ENCODE data around the gene STPG3. TPM values are rescaled to one million over a fixed set of nuclear protein-coding genes. Genes with fewer than 3 reads are reported as not detected.

The STPG3 gene
- total RNA-seq = not detected in 2 replicates

DNA sequence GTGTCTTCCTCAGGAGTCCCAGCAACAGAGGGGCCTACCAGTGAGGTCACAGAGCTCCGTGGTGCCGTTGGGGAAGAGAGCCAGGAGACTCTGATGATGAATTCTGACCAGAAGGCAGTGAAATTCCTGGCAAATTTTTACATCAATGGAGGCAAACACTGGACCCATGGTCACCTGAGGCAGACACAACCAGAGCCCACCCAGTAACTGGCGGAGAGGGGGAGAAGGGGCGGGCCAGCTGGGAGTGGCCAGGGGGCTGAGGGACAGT, at the start of gene STPG3:
Gene STPG3, plus strand, starts transcription at position 93 of the 268 bp plus-strand sequence. Its CDS starts 1 bp downstream, at position 94.

DNA sequence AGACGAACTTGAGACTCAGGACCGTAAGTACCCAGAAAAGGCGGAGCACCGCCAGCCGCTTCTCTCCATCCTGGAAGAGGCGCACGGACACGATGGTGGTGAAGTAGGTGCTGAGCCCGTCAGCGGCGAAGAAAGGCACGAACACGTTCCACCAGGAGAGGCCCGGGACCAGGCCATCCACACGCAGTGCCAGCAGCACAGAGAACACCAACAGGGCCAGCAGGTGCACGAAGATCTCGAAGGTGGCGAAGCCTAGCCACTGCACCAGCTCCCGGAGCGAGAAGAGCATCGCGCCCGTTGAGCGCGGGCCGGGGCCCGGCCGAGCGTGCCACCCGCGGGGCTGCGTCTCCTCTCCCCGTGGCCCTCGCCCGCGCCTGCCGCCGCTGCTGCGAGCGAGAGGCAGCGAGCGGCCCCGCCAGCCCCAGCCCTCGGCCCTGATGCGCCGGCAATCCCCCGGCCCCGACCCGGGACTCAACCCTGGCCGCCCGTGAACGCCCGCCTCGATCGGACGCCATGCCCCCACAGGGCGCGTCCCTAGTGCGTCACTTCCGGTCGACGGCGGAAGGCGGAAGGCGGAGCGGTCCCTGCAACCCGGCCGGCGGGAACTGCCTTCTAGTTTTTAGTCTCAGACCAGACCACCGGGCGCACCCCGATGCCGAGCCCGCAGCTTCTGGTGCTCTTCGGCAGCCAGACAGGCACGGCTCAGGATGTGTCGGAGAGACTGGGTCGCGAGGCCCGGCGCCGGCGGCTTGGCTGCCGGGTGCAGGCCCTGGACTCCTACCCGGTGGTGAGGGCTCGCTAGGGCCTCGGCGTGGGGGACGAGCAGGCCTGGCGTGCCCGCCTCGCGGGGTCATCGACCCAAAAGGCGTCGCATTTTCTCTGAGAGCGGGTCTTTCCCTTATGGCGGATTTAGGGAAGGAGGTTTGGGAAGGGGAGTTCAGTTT, 45.7 kb upstream of the STPG3 start, which contains the start of the genes NDOR1 and TMEM203:
Gene NDOR1, plus strand, starts transcription at position 575 of the 944 bp plus-strand sequence. Its CDS starts 78 bp downstream, at position 653.
Gene TMEM203, minus strand, starts transcription at position 523 of the 944 bp plus-strand sequence. Its CDS starts 234 bp downstream, at position 289.

DNA sequence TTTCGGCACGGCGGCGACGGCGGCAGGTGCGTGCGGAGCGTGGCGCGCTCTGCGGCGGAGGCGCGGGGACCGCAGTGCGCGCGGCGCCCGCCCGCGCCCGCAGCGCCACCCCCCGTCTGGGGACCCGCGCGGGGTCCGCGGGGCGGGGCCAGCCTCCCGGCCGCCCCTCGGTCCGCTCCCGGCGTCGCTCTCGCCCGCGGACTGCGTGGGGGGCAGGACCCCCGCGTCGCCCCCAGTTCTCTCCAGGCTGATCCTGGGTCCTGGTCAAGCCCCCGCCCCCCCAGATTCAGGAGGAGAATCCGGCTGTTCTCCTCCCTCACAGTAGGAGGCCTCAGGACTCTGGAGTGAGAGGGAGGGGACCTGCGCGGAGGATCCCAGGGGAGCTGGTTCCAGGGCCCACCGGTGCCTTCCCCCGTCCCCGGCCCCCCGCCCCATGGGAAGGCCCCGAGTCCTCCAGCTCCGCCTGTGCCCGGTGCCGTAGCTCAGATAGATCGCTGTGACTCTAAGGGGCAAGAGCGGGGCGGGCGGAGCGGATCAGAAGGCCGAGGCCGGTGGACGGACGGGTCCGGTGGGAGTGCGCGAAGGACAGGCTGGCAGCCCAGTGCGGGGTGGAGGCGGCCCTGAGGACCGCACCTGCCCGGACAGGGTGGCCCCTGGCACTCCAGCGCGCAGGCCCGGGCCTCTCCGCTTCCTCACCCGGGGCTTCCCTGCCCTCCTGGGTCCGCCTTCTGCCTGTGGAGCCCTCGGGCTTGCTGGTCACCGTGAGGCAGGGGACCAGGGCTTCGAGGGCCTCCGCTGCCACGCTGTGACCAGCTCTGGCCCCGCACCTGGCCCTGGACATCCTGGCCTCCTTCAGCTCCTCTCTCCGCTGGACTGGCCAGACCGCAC, 28.7 kb upstream of the STPG3 start, which contains the start of gene RNF208:
Gene RNF208, minus strand, starts transcription at position 51 of the 888 bp plus-strand sequence. CDS start 1,028 bp downstream, outside the sequence.

DNA sequence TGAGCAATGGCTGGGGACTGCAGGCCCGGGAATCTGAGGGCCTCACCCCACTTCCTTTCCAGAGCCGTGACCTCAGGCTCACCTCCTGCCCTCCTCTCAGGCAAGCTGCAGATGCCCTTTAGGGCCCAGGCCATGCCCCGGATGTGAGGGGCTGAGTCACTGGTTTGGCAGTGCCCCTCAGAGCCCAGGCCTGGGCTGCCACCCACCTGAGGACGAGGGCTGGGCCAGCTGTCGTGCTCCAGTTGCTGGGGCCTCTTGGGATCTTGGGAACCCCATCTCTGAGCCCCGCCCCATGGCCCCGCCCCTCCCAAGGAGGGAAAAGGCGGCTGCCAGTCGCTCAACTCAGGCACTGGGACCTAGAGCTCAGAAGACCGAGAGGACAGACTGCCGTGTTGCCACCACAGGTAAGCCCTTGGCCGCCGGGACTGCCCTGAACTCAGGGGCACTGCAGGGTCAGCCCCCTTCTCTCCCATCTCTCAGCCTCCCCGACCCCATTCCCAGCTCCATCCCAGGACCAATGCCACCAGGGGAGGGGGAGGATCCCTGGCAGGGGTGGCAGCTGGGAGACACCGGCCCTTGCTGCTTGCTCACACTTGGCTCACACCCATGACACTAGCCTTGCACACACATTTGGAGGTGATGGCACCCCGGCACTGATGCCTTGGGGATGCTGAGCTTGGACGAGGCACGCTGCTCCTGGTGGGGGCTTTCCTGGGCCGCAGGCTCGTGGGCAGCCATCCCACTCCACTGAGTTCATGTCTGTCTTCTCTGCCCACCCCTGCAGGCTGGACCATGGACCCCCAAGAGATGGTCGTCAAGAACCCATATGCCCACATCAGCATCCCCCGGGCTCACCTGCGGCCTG, 26.0 kb upstream of the STPG3 start, which contains the start of gene CYSRT1:
Gene CYSRT1, plus strand, starts transcription at position 345 of the 865 bp plus-strand sequence. Its CDS starts 448 bp downstream, at position 793.

DNA sequence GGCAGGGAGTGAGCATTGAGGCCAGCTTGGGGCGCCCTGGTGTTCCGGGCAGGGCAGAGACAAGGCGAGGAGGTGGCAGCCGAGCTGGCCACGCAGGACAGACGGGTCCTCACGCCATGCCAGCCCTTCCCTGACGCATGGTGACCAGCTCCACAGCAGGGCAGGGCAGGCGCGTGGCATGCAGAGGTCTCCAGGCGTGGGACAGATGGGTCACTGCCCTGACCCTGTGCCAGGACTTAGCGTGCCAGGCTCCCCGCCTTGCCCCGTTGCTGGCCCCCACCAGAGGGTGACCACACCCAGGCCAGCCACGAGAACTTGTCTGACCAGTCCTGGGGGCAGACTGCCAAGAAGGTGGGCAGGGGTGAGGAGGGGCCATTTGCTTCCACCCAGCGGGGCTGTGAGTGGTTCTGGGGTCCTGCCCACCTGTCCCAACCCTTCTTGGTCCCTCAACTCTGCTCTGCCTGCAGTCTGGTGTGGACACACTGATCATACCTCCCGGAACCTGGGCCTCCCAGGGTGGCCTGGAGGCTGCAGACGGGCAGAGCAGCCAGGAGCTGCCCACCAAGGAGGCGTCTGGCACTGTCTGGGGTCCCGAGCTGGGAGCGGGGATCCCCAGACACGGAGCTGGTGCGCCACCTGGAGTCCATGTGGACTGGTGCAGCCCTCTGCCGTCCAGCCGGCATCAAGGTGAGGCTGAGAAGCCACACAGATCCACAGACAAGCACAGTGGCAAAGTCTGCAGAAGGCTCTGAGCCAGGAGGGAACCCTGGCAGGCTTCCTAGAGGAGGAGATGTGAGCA, 23.8 kb upstream of the STPG3 start, which contains the start of gene RNF224:
Gene RNF224, plus strand, starts transcription at position 449 of the 799 bp plus-strand sequence. CDS start 834 bp downstream, outside the sequence.

DNA sequence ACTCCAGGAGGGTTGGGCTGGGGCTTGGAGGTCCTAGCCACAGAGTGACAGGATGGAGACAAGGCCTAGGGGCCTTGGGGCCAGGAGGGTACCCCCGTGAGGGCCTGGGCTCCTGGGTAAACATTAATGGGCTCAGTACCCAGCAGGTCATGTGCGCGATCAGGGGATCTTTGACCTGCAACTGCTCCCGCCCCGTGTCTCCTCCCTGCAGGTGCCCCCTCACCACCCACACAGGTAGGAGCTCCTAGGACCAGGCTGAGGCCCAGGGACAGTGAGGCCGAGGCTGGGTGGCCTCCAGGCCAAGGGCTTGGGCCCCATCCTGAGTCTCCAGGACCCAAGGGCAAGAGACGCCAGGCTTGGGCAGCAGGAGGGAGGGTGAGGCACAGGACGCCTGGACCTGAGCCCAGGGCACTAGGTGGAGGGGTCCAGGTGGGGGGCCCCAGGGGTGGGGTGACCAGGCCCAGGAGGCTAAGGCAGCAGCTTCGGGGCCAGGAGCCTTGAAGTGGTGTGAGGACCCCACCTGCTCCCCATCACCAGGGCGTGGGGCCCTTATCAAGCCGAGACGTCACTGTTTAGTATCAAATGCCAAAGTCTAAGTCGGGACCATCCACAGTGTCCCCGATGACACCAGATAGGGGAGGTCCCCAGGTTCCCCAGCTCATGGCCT, 20.2 kb upstream of the STPG3 start, which contains the start of gene SLC34A3:
Gene SLC34A3, plus strand, starts transcription at position 197 of the 667 bp plus-strand sequence. CDS start 802 bp downstream, outside the sequence.

DNA sequence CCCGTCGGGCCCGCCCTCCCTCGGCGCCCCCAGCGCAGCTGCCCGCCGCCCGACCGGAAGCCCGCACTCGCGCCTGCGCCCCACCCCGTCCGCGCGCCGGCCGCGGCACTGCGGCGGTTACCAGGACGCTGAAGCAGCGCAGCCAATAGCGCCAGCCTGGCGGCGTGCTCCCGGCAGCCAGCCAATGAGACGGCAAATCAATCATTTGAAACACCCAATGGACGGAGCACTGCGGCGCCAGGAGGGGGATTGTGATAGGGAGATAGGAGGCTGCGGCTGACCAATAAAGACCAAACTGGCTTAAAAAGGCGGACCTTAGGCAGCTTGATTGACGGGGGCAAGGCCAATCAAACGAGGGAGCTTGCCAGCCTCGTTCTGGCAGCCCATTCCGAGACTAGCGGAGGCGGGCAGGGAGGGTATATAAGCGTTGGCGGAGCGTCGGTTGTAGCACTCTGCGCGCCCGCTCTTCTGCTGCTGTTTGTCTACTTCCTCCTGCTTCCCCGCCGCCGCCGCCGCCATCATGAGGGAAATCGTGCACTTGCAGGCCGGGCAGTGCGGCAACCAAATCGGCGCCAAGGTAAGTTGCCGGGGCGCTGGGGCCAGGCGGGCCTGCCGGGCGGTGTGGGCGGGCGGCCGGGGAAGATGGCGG, 10.1 kb upstream of the STPG3 start, which contains the start of gene TUBB4B:
Gene TUBB4B, plus strand, starts transcription at position 447 of the 649 bp plus-strand sequence. Its CDS starts 74 bp downstream, at position 521.

DNA sequence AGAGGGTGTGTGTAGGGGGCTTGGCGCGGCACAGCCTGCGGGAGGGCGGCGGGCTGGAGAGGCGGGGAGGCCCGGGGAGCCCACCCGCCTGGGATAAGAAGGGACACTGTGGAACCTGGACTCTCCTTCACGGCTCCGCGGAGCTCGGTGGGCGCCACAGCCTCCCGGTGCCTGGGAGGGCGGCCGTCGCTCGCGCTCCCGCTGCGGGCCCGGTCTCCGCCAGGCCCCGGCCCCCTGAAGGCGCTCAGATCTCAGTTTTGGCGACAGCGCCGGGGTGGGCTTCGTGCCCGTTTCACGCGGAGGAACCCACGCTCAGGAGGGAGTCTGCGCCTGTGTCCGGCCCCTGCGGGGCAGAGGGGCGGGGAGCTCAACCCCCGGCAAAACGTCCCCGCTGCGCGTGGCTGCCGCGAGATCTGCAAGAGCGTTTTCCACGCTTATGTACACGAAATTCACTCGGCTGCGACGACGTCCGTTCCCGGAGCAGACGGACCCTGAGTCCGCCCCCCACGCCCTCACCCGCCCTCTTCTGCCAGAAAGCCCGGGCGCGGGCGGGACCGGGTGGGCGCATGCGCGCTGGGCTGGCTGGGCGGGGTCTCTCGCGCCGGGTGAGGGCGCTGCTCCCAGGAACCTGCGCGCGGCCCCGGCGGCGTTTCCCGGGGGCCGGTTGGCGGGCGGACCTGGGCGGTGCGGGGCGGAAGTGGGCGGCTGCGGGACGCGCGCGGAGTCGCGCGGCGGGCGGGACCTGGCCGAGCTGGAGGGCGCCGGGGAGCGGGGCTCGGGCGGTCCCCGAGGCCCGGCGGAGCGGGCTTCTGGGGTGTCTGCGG, 3.8 kb downstream of the STPG3 start, which contains the start of gene NELFB:
Gene NELFB, plus strand, starts transcription at position 704 of the 824 bp plus-strand sequence.

DNA sequence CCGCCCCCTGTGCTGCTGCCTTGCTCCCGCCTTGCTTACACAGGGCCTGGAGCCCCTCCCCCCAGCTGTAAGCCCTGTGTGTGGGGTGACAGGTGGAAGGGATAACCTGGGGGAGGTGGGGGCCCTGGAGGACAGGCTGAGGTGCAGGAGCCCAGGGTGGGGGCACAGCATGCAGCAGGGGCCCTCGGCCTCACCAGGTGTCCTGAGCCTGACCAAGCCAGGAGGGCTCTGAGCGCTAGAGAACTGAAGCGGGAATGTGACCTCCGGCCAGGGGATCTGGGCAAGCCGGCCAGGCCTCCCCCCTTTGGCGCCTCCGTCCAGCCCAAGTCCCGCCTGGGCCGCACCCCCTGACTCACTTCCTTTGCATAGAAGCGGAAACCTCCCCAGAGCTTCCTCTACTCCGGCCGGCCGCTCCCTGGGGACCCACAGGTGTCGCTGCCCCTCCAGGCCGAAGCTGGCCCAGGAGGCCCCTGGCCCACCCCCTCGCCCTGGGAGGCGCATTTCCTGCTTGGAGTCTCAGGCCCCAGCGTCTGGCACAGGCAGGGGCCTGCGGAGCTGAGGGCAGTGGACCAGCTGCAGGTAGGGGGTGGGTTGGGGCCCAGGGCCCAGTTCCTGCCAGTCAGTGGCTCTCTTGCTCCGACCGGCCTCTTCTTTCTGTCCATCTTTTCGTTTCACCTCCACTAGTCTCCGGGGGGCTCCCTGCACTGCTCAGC, 26.4 kb downstream of the STPG3 start, which contains the start of gene TOR4A:
Gene TOR4A, plus strand, starts transcription at position 398 of the 713 bp plus-strand sequence. CDS start 964 bp downstream, outside the sequence.

DNA sequence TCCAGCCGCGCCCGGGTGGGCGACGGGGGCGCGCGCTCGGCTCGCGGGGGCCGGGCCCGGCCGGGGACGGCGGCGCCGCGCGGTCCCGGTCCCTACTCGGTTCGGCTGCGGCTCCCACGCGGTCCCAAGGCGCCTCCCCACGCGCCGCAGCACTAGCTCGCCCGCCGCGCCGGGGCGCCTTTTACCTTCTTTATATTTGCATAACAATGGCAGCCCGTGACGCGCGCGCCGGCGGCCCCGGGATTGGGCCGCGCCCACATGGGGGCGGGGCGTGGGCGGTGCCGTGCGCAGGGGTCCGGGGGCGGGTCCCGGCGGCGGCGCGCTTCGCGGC, 51.0 kb downstream of the STPG3 start, which contains the start of gene NRARP:
Gene NRARP, minus strand, starts transcription at position 154 of the 331 bp plus-strand sequence. CDS start 343 bp downstream, outside the sequence.

Other genes with a start within 250 kb of the STPG3 start
- 15.4 and 19.5 TPM in 2 replicates for gene ABCA2, start 223.0 kb upstream of the STPG3 start, total RNA-seq
- gene FUT7, start 219.2 kb upstream of the STPG3 start, total RNA-seq = not detected in 2 replicates
- 18.8 and 24.3 TPM in 2 replicates for gene NPDC1, start 205.1 kb upstream of the STPG3 start, total RNA-seq
- gene ENTPD2, start 197.2 kb upstream of the STPG3 start, total RNA-seq = not detected in 2 replicates
- 6.6 and 8.2 TPM in 2 replicates for gene SAPCD2, start 180.7 kb upstream of the STPG3 start, total RNA-seq
- 12.1 and 18.8 TPM in 2 replicates for gene UAP1L1, start 173.8 kb upstream of the STPG3 start, total RNA-seq
- 45.5 and 52.2 TPM in 2 replicates for gene MAN1B1, start 164.3 kb upstream of the STPG3 start, total RNA-seq
- 77.2 and 112 TPM in 2 replicates for gene DPP7, start 136.6 kb upstream of the STPG3 start, total RNA-seq
- not detected in 2 replicates for gene GRIN1, start 112.1 kb upstream of the STPG3 start, total RNA-seq
- gene LRRC26, start 81.2 kb upstream of the STPG3 start, total RNA-seq = not detected in 2 replicates
- 0.20 TPM in 1 of 2 replicates, not detected in the other for gene TMEM210, start 79.2 kb upstream of the STPG3 start, total RNA-seq
- 23.5 and 28.7 TPM in 2 replicates for gene ANAPC2, start 62.7 kb upstream of the STPG3 start, total RNA-seq
- 56.1 and 64.7 TPM in 2 replicates for gene SSNA1, start 62.6 kb upstream of the STPG3 start, total RNA-seq
- 6.2 and 11.9 TPM in 2 replicates for gene TPRN, start 50.5 kb upstream of the STPG3 start, total RNA-seq
- gene TMEM203, start 45.6 kb upstream of the STPG3 start, total RNA-seq = 32.0 and 34.6 TPM in 2 replicates
- gene NDOR1, start 45.6 kb upstream of the STPG3 start, total RNA-seq = 6.2 and 8.4 TPM in 2 replicates
- not detected in 2 replicates for gene RNF208, start 29.0 kb upstream of the STPG3 start, total RNA-seq
- 0.37 and 0.39 TPM in 2 replicates for gene CYSRT1, start 26.1 kb upstream of the STPG3 start, total RNA-seq
- not detected in 2 replicates for gene RNF224, start 23.8 kb upstream of the STPG3 start, total RNA-seq
- gene SLC34A3, start 20.4 kb upstream of the STPG3 start, total RNA-seq = not detected in 2 replicates
- gene TUBB4B, start 10.0 kb upstream of the STPG3 start, total RNA-seq = 230 and 358 TPM in 2 replicates
- 50.7 and 70.4 TPM in 2 replicates for gene NELFB, start 4.0 kb downstream of the STPG3 start, total RNA-seq
- 4.0 and 16.0 TPM in 2 replicates for gene TOR4A, start 26.4 kb downstream of the STPG3 start, total RNA-seq
- gene NRARP, start 51.0 kb downstream of the STPG3 start, total RNA-seq = 0.20 TPM in 1 of 2 replicates, not detected in the other
- 4.0 and 4.3 TPM in 2 replicates for gene EXD3, start 171.9 kb downstream of the STPG3 start, total RNA-seq
- 0.20 and 0.37 TPM in 2 replicates for gene NOXA1, start 172.1 kb downstream of the STPG3 start, total RNA-seq
- not detected in 2 replicates for gene ENTPD8, start 190.1 kb downstream of the STPG3 start, total RNA-seq
- 31.2 and 34.6 TPM in 2 replicates for gene NSMF, start 208.0 kb downstream of the STPG3 start, total RNA-seq